HepG2 (cell line): ENCODE measurements around the gene LYPLA2. TPM values are rescaled to one million over a fixed set of nuclear protein-coding genes. Genes with fewer than 3 reads are reported as not detected.
"Not testable (repeated sequence)": the region's sequence is repeated elsewhere in the genome, so short reads cannot be mapped to it uniquely, and the experiment has no call there.

ENCODE experiments used
- ATAC-seq: fragments of 200-7000 bp; cut with Tn5 transposase; 3 replicates; pipeline ENCODE4 v1.9.1; 2020; ENCODE audit warnings: mild to moderate bottlenecking, moderate library complexity
- BruUV-seq: library from RNA; stranded (reverse); fragments of 400-500 nt; replicated peaks from 2 replicates; lab custom pipeline; 2021; lab: Mats Ljungman, UMichigan
- CTCF ChIA-PET: fragments of 300-600 bp; formaldehyde crosslinking; extraction: SDS; loops from one replicate; lab custom pipeline; 2021; ENCODE audit warnings: low total read pairs, inconsistent platforms, low intra/inter-chr PET ratio; lab: Yijun Ruan, JAX
- POLR2A ChIA-PET: fragments of 350-600 bp; sonication (Branson Sonifier 250); formaldehyde crosslinking; loops from one replicate; lab custom pipeline; 2020; ENCODE audit warnings: antibody characterized with exemption, inconsistent platforms; lab: Yijun Ruan, JAX
- DNase-seq: peaks from one replicate; pipeline ENCODE4 v3.0.0-alpha.2; 2015; ENCODE audit warnings: low spot score
- FAIRE-seq: peaks from 3 replicates; lab custom pipeline; 2011; peaks lifted over from hg19 to GRCh38; lab: Jason Lieb, UNC
- H2AFZ ChIP-seq: one replicate; pipeline ENCODE4 v1.6.1; 2011; ENCODE audit warnings: low read length, inconsistent platforms
- H3K27ac ChIP-seq: fragments of 300-600 bp; 3 replicates; pipeline ENCODE4 v1.8.0; 2011; ENCODE audit warnings: mixed run types, mild to moderate bottlenecking, mixed read lengths, low read length, inconsistent platforms; ENCODE audit not compliant: insufficient read depth; ENCODE audit errors: extremely low read length
- H3K27me3 ChIP-seq, 2 experiments: fragments of 200-600 bp in 1 of 2; 2 replicates in 1 of 2; 3 replicates in 1 of 2; pipeline versions ENCODE4 v1.6.0 to v1.8.0; 2011; ENCODE audit warnings: low read length in 2 of 2, mild to moderate bottlenecking in 2 of 2, moderate library complexity in 2 of 2, inconsistent platforms in 1 of 2; ENCODE audit not compliant: insufficient read depth in 2 of 2, control insufficient read depth in 1 of 2
- H3K36me3 ChIP-seq, 2 experiments: fragments of 200-600 bp in 1 of 2; replicated peaks in 1 of 2; 2 replicates in 1 of 2; 3 replicates in 1 of 2; pipeline versions ENCODE4 v1.5.1 to v1.8.0; 2011; ENCODE audit warnings: low read length in 2 of 2, inconsistent platforms in 1 of 2; ENCODE audit not compliant: insufficient read depth in 2 of 2, control insufficient read depth in 1 of 2
- H3K4me1 ChIP-seq: 2 replicates; pipeline ENCODE4 v1.5.1; 2012; ENCODE audit warnings: low read length, inconsistent platforms; ENCODE audit not compliant: insufficient read depth
- H3K4me2 ChIP-seq: 2 replicates; pipeline ENCODE4 v1.6.0; 2011; ENCODE audit warnings: low read depth, low read length, inconsistent platforms
- H3K4me3 ChIP-seq, 3 experiments: fragments of 200-600 bp in 1 of 3; sonication (generic), shearing (Covaris generic) in 1 of 3; replicated peaks in 1 of 3; 2 replicates each; pipeline ENCODE4 v1.5.1; 2011 to 2016; ENCODE audit warnings: low read length in 3 of 3, inconsistent platforms in 2 of 3, low read depth in 2 of 3, mild to moderate bottlenecking in 2 of 3, control low read depth in 1 of 3, mixed read lengths in 1 of 3; ENCODE audit not compliant: insufficient read depth in 1 of 3
- H3K79me2 ChIP-seq: one replicate; pipeline ENCODE4 v1.6.1; 2011; ENCODE audit warnings: low read length, inconsistent platforms; ENCODE audit not compliant: insufficient read depth
- H3K9ac ChIP-seq: 2 replicates; pipeline ENCODE4 v1.6.0; 2011; ENCODE audit warnings: mild to moderate bottlenecking, low read depth, low read length, inconsistent platforms; ENCODE audit not compliant: insufficient read depth
- H3K9me3 ChIP-seq: 2 replicates; pipeline ENCODE4 v1.5.1; 2012; ENCODE audit warnings: mild to moderate bottlenecking, low read length
- H4K20me1 ChIP-seq: 2 replicates; pipeline ENCODE4 v1.6.0; 2011; ENCODE audit warnings: inconsistent platforms, mild to moderate bottlenecking, low read length, moderate library complexity; ENCODE audit not compliant: insufficient read depth
- AKAP8 ChIP-seq: sonication (generic); formaldehyde crosslinking; IDR thresholded peaks from 2 replicates; pipeline ENCODE4 v1.5.1; 2020; ENCODE audit warnings: mild to moderate bottlenecking, missing genetic modification reagents
- MIER2 ChIP-seq: IDR thresholded peaks from 2 replicates; pipeline ENCODE4 v1.6.1; 2016; ENCODE audit warnings: missing biosample characterization, missing genetic modification reagents
- MIER3 ChIP-seq: IDR thresholded peaks from 2 replicates; pipeline ENCODE4 v1.6.1; 2016; ENCODE audit warnings: missing compliant biosample characterization, borderline replicate concordance
- NR2F6 ChIP-seq, 2 experiments: IDR thresholded peaks; 2 replicates each; pipeline ENCODE4 v1.6.1; 2016; ENCODE audit warnings: antibody characterized with exemption in 1 of 2, mild to moderate bottlenecking in 1 of 2
- SMAD3 ChIP-seq: sonication (generic); formaldehyde crosslinking; IDR thresholded peaks from 2 replicates; pipeline ENCODE4 v1.4.0; 2020; ENCODE audit warnings: missing genetic modification reagents
- SNAPC2 ChIP-seq: sonication (generic); formaldehyde crosslinking; IDR thresholded peaks from 2 replicates; pipeline ENCODE4 v1.8.1; 2022; ENCODE audit warnings: mild to moderate bottlenecking, missing genetic modification reagents
- TBX2 ChIP-seq: sonication (generic); formaldehyde crosslinking; IDR thresholded peaks from 2 replicates; pipeline ENCODE4 v1.5.0; 2020; ENCODE audit warnings: missing genetic modification reagents, mild to moderate bottlenecking, borderline replicate concordance
- TOPORS ChIP-seq: sonication (generic); formaldehyde crosslinking; IDR thresholded peaks from 2 replicates; pipeline ENCODE4 v1.8.0; 2023; ENCODE audit warnings: mild to moderate bottlenecking, missing genetic modification reagents
- ZNF160 ChIP-seq: sonication (generic); formaldehyde crosslinking; IDR thresholded peaks from 2 replicates; pipeline ENCODE4 v1.8.0; 2022; ENCODE audit warnings: mild to moderate bottlenecking, inconsistent platforms, missing genetic modification reagents
- ZNF17 ChIP-seq: sonication (generic); formaldehyde crosslinking; IDR thresholded peaks from 2 replicates; pipeline ENCODE4 v1.5.0; 2020; ENCODE audit warnings: mild to moderate bottlenecking, missing genetic modification reagents
- ZNF335 ChIP-seq: sonication (generic); formaldehyde crosslinking; IDR thresholded peaks from 2 replicates; pipeline ENCODE4 v1.4.0; 2020; ENCODE audit warnings: missing genetic modification reagents
- ZNF33B ChIP-seq: sonication (generic); formaldehyde crosslinking; IDR thresholded peaks from 2 replicates; pipeline ENCODE4 v1.5.1; 2020; ENCODE audit warnings: mild to moderate bottlenecking, missing genetic modification reagents
- WGBS: methylation state at CpG from one replicate; pipeline ENCODE4 v1.1.6; 2017; ENCODE audit warnings: low lambda C conversion rate; 5-methylcytosine and 5-hydroxymethylcytosine counted together
- in situ Hi-C: cut with HindIII; loops from 2 replicates; pipeline ENCODE4 v1.10.0; 2017; ENCODE audit warnings: low pct_unique_long_range_greater_than_20kb; ENCODE audit not compliant: extremely low pct_ligation_motif_present
- intact Hi-C: fragments of 100-400 bp; cut with micrococcal nuclease; formaldehyde crosslinking; loops from one replicate; pipeline ENCODE4 v1.10.0; 2022; ENCODE audit not compliant: unreplicated experiment
- polyA plus RNA-seq, 8 experiments: library from polyadenylated mRNA; depleted of rRNA in 3 of 8; stranded (reverse) in 7 of 8; unstranded in 1 of 8; fragments of >200 nt; fragmentation: Illumina TruSeq in 4 of 8; extraction: Trizol in 4 of 8; gene quantifications; 2 replicates each; pipeline versions ENCODE4 v1.2.1 to v1.2.3, GENCODE V29; 2011 to 2016; ENCODE audit warnings: low read depth in 4 of 8, missing spikeins in 1 of 8, mixed read lengths in 1 of 8; ENCODE audit not compliant: insufficient read depth in 1 of 8
- total RNA-seq, 5 experiments: library from RNA; depleted of rRNA; stranded (reverse); fragments of >200 nt; fragmentation: Illumina TruSeq; extraction: Trizol; gene quantifications; 2 replicates each; pipeline ENCODE4 v1.2.3, GENCODE V29; 2016; ENCODE audit warnings: low read depth in 1 of 5
- TF ChIP-seq, protein P1 (sequence below): IDR thresholded peaks from 2 replicates; pipeline ENCODE4 v1.6.1; 2016; ENCODE audit warnings: mild to moderate bottlenecking, missing biosample characterization, missing genetic modification reagents
- TF ChIP-seq, protein P2 (sequence below): sonication (generic); formaldehyde crosslinking; IDR thresholded peaks from 2 replicates; pipeline ENCODE4 v1.4.0; 2020; ENCODE audit warnings: mild to moderate bottlenecking, missing genetic modification reagents, borderline replicate concordance

Gene LYPLA2
- total and polyA plus RNA-seq, 2 of the 13 experiments (the other 11 are each of a cell fraction or from before 2014, with no cell fraction given): 72.1 to 73.2 TPM

DNA sequence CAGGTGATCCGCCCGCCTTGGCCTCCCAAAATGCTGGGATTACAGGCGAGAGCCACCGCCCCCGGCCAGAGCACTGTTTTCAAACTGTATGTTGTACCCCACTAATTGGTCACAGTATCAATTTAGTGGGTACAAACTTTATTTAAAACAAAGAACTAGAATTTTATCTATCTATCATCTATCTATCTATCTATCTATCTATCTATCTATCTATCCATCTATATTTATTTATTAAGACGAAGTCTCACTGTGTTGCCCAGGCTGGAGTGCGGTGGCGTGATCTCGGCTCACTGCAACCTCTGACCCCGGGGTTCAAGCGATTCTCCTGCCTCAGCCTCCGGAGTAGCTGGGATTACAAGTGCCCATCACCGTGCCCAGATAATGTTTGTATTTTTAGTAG, 35.6 kb downstream of the LYPLA2 start:
- H2AFZ ChIP-seq, CTCF ChIA-PET, H3K36me3 ChIP-seq, H3K4me2 ChIP-seq, DNase-seq, ATAC-seq, BruUV-seq, intact Hi-C loops, H3K9me3 ChIP-seq, FAIRE-seq, H3K9ac ChIP-seq, H3K27me3 ChIP-seq, H3K4me3 ChIP-seq, H3K27ac ChIP-seq, in situ Hi-C loops, H4K20me1 ChIP-seq: not testable (repeated sequence)
- POLR2A ChIA-PET: interaction anchor here (1.9 to 3.0 kb wide), 2 partner anchors 26 to 122 kb away, joined by 4 to 52 read pairs; partner anchors contain the start of gene GALE
- Histone ChIP-seq H3K79me2 (peaks cover 14% of the 10 kb centered on the region), H3K4me1 (peaks cover 31% of the 10 kb centered on the region)
- WGBS: 74% methylated on average over 13 of the region's 13 CpGs

DNA sequence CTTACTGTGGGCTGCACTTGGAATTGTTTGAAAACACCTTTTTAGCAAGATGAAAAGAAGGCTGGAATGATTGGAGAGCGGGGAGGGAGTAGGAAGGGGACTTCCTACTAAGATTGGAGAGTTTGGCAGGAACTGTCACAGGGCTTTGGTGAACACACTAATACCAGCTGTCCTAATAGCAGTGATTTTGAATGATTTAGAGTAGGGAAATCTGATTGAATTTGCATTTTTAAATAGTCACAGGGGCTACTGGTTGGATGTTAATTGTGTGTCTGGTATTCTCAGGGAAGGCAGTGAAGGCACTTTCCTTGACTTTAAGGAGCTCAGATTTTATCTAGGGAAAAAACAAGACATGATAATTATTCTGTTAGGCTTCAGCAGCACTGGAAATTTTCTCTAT, 36.8 kb downstream of the LYPLA2 start:
- H3K4me2 ChIP-seq: no peak overlapping the region
- ATAC-seq (no peak), FAIRE-seq (no peak), DNase-seq (no peak)
- intact Hi-C loops: no loop called here
- ChIA-PET CTCF (no interaction called here), POLR2A (no interaction called here)
- H3K4me1 ChIP-seq: peaks cover 31% of the 10 kb centered on the region
- H3K4me3 ChIP-seq: no peak overlapping the region
- H4K20me1 ChIP-seq: no peaks in the 10 kb centered on the region
- no peaks in the 10 kb centered on the region for H3K9me3 ChIP-seq
- H3K27me3 ChIP-seq: no peaks in the 10 kb centered on the region; a peak in 1 of 5 replicates
- no peak overlapping the region for H3K27ac ChIP-seq
- in situ Hi-C loops: no loop called here
- 57% methylated on average over 1 of the region's 1 CpG for WGBS
- BruUV-seq: no TSS peak
- H2AFZ ChIP-seq: no peak overlapping the region
- peaks cover 14% of the 10 kb centered on the region for H3K79me2 ChIP-seq
- H3K9ac ChIP-seq: no peak overlapping the region
- no peaks in the 10 kb centered on the region for H3K36me3 ChIP-seq
- TF ChIP-seq AKAP8 (CRISPR knock-in tag): no peak
- TF ChIP-seq, protein P1, sequence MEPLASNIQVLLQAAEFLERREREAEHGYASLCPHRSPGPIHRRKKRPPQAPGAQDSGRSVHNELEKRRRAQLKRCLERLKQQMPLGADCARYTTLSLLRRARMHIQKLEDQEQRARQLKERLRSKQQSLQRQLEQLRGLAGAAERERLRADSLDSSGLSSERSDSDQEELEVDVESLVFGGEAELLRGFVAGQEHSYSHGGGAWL (CRISPR knock-in tag): no peak
- no peak for TF ChIP-seq ZNF335 (CRISPR knock-in tag)
- no peak for TF ChIP-seq TOPORS (CRISPR knock-in tag)
- TF ChIP-seq MIER3 (CRISPR knock-in tag): no peak
- TF ChIP-seq NR2F6 (IDR thresholded peaks at IDR 0.05): no peak
- no peak for TF ChIP-seq NR2F6 (CRISPR knock-in tag; IDR thresholded peaks at IDR 0.05)
- TF ChIP-seq SMAD3 (CRISPR knock-in tag): no peak
- no peak for TF ChIP-seq SNAPC2
- TF ChIP-seq MIER2 (CRISPR knock-in tag): no peak
- TF ChIP-seq ZNF17 (CRISPR knock-in tag): no peak
- no peak for TF ChIP-seq TBX2
- TF ChIP-seq, protein P2, sequence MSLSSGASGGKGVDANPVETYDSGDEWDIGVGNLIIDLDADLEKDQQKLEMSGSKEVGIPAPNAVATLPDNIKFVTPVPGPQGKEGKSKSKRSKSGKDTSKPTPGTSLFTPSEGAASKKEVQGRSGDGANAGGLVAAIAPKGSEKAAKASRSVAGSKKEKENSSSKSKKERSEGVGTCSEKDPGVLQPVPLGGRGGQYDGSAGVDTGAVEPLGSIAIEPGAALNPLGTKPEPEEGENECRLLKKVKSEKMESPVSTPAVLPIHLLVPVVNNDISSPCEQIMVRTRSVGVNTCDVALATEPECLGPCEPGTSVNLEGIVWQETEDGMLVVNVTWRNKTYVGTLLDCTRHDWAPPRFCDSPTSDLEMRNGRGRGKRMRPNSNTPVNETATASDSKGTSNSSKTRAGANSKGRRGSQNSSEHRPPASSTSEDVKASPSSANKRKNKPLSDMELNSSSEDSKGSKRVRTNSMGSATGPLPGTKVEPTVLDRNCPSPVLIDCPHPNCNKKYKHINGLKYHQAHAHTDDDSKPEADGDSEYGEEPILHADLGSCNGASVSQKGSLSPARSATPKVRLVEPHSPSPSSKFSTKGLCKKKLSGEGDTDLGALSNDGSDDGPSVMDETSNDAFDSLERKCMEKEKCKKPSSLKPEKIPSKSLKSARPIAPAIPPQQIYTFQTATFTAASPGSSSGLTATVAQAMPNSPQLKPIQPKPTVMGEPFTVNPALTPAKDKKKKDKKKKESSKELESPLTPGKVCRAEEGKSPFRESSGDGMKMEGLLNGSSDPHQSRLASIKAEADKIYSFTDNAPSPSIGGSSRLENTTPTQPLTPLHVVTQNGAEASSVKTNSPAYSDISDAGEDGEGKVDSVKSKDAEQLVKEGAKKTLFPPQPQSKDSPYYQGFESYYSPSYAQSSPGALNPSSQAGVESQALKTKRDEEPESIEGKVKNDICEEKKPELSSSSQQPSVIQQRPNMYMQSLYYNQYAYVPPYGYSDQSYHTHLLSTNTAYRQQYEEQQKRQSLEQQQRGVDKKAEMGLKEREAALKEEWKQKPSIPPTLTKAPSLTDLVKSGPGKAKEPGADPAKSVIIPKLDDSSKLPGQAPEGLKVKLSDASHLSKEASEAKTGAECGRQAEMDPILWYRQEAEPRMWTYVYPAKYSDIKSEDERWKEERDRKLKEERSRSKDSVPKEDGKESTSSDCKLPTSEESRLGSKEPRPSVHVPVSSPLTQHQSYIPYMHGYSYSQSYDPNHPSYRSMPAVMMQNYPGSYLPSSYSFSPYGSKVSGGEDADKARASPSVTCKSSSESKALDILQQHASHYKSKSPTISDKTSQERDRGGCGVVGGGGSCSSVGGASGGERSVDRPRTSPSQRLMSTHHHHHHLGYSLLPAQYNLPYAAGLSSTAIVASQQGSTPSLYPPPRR (CRISPR knock-in tag): no peak
- TF ChIP-seq ZNF33B (CRISPR knock-in tag): no peak
- no peak for TF ChIP-seq ZNF160
